Upper lobe of left lung (tissue), 4 donors: ENCODE data around the gene TMEM271.
"Not testable (repeated sequence)": the region's sequence is repeated elsewhere in the genome, so short reads cannot be mapped to it uniquely, and the experiment has no call there.

Experiments
- CTCF ChIP-seq, 6 experiments: fragments of 450-650 bp in 4 of 6; fragments of 200-600 bp in 2 of 6; sonication (generic) in 2 of 6; IDR thresholded peaks; one replicate each; pipeline ENCODE4 v1.5.1; 2016 to 2019; ENCODE audit warnings: antibody characterized with exemption in 6 of 6
- POLR2A ChIP-seq, 4 donors: fragments of 450-650 bp; IDR thresholded peaks; one replicate each; pipeline ENCODE4 v1.5.1; 2016 to 2017; ENCODE audit warnings: antibody characterized with exemption in 4 of 4, mild to moderate bottlenecking in 2 of 4
- POLR2AphosphoS5 ChIP-seq, 2 donors: sonication (generic); formaldehyde crosslinking; IDR thresholded peaks; one replicate each; pipeline ENCODE4 v1.5.1; 2017; ENCODE audit warnings: antibody characterized with exemption in 2 of 2

GRCh38 chr4:562458-562857 lies 13.6 kb downstream of the TMEM271 start:
- not testable (repeated sequence) for TF ChIP-seq POLR2A, POLR2AphosphoS5, CTCF (IDR thresholded peaks at IDR 0.05)
